ENCODE results near the gene PTK6.
"Not testable (repeated sequence)": the region's sequence is repeated elsewhere in the genome, so short reads cannot be mapped to it uniquely, and the experiment has no call there.

Gene PTK6

DNA sequence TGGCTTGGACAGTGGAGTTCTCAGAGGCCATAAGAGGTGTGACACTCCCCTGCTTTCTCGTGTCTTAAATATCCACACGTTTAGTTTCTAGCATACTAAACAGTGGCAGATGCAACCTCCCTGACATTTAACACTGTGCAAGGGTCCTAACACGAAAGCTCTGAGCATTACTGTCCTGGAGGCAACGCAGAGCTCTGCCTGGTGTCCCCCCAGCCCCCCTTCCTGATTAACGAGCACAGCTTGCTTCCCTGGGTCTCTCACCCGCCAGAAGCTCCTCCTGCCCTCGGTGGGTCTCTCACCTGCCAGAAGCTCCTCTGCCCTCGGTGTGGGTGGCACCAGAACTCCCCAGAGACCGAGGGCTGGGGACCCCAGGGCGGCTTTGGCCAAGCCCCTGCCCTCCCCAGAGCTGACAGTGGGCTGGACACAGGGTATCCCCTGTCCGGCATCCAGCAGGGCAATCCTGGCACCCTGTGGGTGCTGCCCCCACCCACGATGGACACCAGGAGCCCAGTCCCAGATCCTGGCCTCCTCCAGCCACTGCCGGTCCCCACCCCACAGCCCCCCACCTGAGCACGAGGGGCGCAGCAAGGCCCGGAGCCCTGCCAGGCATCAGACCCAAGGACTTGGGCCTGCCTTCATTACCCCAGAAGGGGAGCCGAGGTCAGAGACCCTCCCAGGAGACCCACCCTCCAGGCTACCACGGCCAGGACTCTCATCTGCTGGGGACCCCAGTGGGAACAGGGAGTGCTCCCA lies 52.3 kb downstream of the PTK6 start:
- Histone ChIP-seq H3K36me3 (ENCODE audit: control insufficient read depth, insufficient read depth, low read length) (no peaks in the 10 kb centered on the region), H3K27me3 (replicated peaks; ENCODE audit: control insufficient read depth, insufficient read depth, low read length, poor library complexity, severe bottlenecking) (peaks cover 21% of the 10 kb centered on the region), H3K4me1 (ENCODE audit: control insufficient read depth, insufficient read depth, low read length, poor library complexity, severe bottlenecking) (no peaks in the 10 kb centered on the region), H3K27ac (ENCODE audit: insufficient read depth, low read length, poor library complexity, severe bottlenecking) (no peak overlapping the region), H3K9me3 (ENCODE audit: control insufficient read depth, low read length) (no peaks in the 10 kb centered on the region), H3K4me3 (ENCODE audit: insufficient read depth, low read depth, low read length, poor library complexity, severe bottlenecking) (no peak overlapping the region)
- DNase-seq = no peak

DNA sequence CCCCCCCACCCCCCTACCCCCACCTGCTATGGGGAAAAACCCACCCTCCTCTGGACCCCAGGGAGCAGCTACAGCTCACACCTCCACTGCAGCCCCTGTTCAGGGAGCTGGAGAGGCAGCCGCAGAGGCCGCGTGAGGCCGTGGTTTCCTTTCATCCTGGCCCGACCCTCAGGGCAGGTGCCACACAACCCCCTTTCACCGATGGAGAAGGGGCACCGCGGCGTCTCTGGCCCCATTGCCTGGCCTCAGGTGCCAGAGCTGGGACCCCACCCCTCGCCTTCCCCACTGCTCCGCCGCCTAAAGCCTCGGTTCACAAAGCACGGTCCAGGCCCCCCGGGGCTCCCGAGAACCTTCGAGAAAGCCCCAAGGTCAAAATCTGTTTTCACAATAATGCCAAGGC lies 52.9 kb downstream of the PTK6 start:
- H3K9me3 ChIP-seq (ENCODE audit: control insufficient read depth, low read length) = no peaks in the 10 kb centered on the region
- no peaks in the 10 kb centered on the region for H3K4me1 ChIP-seq (ENCODE audit: control insufficient read depth, insufficient read depth, low read length, poor library complexity, severe bottlenecking)
- H3K36me3 ChIP-seq (ENCODE audit: control insufficient read depth, insufficient read depth, low read length) = no peaks in the 10 kb centered on the region
- no peak overlapping the region for H3K27ac ChIP-seq (ENCODE audit: insufficient read depth, low read length, poor library complexity, severe bottlenecking)
- no peak for DNase-seq
- peaks cover 21% of the 10 kb centered on the region for H3K27me3 ChIP-seq (replicated peaks; ENCODE audit: control insufficient read depth, insufficient read depth, low read length, poor library complexity, severe bottlenecking)
- no peak overlapping the region for H3K4me3 ChIP-seq (ENCODE audit: insufficient read depth, low read depth, low read length, poor library complexity, severe bottlenecking)

DNA sequence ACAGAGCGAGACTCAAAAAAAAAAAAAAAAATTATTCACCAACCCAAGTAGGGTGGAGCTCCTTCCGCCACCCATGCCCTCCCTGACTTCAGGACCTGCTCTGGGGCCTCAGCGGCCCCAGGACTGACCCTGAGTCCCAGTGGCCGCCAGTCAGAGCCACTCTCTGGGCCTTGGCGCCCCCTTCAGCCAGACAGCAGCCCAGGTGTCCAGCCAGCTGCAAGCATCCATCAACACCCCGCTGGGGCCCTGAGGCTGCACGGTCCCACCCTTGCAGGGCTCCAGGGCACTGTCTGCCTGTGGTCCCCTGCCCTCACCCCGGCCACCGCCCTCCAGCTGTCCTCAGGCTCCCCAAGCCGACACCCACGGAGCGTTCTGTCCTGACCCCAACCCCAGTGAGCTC lies 53.3 kb downstream of the PTK6 start:
- no peak for DNase-seq
- no peaks in the 10 kb centered on the region for H3K36me3 ChIP-seq (ENCODE audit: control insufficient read depth, insufficient read depth, low read length)
- H3K27ac ChIP-seq (ENCODE audit: insufficient read depth, low read length, poor library complexity, severe bottlenecking) = no peak overlapping the region
- H3K4me3 ChIP-seq (ENCODE audit: insufficient read depth, low read depth, low read length, poor library complexity, severe bottlenecking) = no peak overlapping the region
- H3K27me3 ChIP-seq (replicated peaks; ENCODE audit: control insufficient read depth, insufficient read depth, low read length, poor library complexity, severe bottlenecking) = peaks cover 20% of the 10 kb centered on the region
- no peaks in the 10 kb centered on the region for H3K4me1 ChIP-seq (ENCODE audit: control insufficient read depth, insufficient read depth, low read length, poor library complexity, severe bottlenecking)
- H3K9me3 ChIP-seq (ENCODE audit: control insufficient read depth, low read length) = no peaks in the 10 kb centered on the region

DNA sequence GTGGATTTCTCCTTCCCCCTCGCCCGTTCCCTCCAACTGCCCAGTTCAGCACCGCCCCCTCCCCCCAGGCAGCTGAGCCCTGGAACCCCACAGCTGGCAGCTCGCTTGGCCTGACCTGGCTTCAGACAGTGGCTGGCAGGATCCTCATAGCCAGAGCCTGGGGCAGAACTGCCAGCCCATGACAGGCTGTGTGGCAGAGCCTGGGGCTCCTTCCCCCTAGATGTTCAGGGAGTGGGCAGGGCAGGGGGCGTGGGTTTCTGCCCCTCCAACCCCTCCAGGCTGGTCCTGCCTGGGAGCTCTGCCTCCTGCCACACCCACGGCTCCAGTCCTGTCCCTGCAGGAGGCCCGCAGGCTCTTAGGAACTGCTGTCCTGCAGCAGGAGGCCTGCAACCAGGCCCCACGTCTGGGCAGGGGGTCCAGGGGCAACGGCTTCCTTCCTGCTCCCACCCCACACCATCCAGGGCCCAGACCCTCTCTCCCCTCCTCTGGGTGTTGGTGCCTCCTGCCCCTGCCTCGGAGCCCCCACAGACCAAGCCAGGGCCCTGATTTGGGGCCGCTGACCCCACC lies 55.1 kb downstream of the PTK6 start:
- Histone ChIP-seq H3K36me3 (ENCODE audit: control insufficient read depth, insufficient read depth, low read length) (no peaks in the 10 kb centered on the region), H3K9me3 (ENCODE audit: control insufficient read depth, low read length) (no peaks in the 10 kb centered on the region), H3K4me3 (ENCODE audit: insufficient read depth, low read depth, low read length, poor library complexity, severe bottlenecking) (no peak overlapping the region), H3K27ac (ENCODE audit: insufficient read depth, low read length, poor library complexity, severe bottlenecking) (no peak overlapping the region), H3K4me1 (ENCODE audit: control insufficient read depth, insufficient read depth, low read length, poor library complexity, severe bottlenecking) (no peaks in the 10 kb centered on the region), H3K27me3 (replicated peaks; ENCODE audit: control insufficient read depth, insufficient read depth, low read length, poor library complexity, severe bottlenecking) (peaks cover 24% of the 10 kb centered on the region)
- no peak for DNase-seq

DNA sequence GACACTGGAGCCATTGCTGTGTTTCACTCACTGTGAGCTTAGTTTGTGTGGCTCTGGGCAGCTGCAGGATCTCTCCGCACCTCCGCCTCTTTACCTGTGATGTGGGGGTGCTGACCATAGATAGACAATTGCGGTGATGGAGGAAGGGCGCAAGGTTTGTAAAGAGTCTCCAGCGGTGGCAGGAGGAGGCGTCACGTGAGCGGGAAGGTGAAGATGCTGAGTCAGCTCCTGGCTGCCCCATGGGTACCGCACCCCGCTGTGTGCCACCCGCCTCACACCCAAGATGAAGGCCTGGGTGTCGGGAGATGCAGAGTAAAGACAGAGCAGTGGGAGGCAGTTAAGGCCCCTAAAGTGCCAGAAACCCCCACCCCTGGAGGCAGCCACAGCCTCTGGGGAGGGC lies 55.7 kb downstream of the PTK6 start:
- no peaks in the 10 kb centered on the region for H3K36me3 ChIP-seq (ENCODE audit: control insufficient read depth, insufficient read depth, low read length)
- H3K9me3 ChIP-seq (ENCODE audit: control insufficient read depth, low read length) = no peaks in the 10 kb centered on the region
- no peak for DNase-seq
- H3K27me3 ChIP-seq (replicated peaks; ENCODE audit: control insufficient read depth, insufficient read depth, low read length, poor library complexity, severe bottlenecking) = peaks cover 24% of the 10 kb centered on the region
- no peaks in the 10 kb centered on the region for H3K4me1 ChIP-seq (ENCODE audit: control insufficient read depth, insufficient read depth, low read length, poor library complexity, severe bottlenecking)
- no peak overlapping the region for H3K4me3 ChIP-seq (ENCODE audit: insufficient read depth, low read depth, low read length, poor library complexity, severe bottlenecking)
- no peak overlapping the region for H3K27ac ChIP-seq (ENCODE audit: insufficient read depth, low read length, poor library complexity, severe bottlenecking)

DNA sequence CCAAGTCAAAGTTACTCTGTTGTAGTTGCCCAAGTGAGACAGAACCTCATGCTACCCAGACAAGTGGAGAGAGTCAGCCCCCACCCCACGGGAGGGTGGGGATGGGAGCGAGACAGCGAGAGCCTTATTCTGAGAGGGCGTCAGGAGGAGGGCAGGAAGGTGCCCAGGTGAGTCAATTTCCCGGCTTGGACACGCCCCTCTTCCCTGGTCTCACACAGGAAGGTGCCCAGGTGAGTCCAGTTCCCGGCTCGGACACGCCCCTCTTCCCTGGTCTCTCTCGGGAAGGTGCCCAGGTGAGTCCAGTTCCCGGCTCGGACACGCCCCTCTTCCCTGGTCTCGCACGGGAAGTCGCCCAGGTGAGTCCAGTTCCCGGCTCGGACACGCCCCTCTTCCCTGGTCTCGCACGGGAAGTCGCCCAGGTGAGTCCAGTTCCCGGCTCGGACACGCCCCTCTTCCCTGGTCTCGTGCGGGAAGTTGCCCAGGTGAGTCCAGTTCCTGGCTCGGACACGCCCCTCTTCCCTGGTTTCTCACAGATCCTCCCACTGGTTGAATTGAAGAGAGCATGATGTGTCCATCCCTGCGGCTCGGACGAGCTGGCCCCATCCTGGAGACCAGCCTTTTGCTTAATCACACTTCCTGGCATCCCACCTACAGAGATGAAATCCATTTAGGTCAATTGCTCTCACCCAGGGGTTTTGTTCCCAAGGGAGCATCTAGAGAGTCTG lies 57.3 kb downstream of the PTK6 start:
- H3K9me3 ChIP-seq (ENCODE audit: control insufficient read depth, low read length); H3K36me3 ChIP-seq (ENCODE audit: control insufficient read depth, insufficient read depth, low read length); H3K4me1 ChIP-seq (ENCODE audit: control insufficient read depth, insufficient read depth, low read length, poor library complexity, severe bottlenecking); H3K4me3 ChIP-seq (ENCODE audit: insufficient read depth, low read depth, low read length, poor library complexity, severe bottlenecking); H3K27ac ChIP-seq (ENCODE audit: insufficient read depth, low read length, poor library complexity, severe bottlenecking); DNase-seq: not testable (repeated sequence)
- H3K27me3 ChIP-seq (replicated peaks; ENCODE audit: control insufficient read depth, insufficient read depth, low read length, poor library complexity, severe bottlenecking) = peaks cover 28% of the 10 kb centered on the region

DNA sequence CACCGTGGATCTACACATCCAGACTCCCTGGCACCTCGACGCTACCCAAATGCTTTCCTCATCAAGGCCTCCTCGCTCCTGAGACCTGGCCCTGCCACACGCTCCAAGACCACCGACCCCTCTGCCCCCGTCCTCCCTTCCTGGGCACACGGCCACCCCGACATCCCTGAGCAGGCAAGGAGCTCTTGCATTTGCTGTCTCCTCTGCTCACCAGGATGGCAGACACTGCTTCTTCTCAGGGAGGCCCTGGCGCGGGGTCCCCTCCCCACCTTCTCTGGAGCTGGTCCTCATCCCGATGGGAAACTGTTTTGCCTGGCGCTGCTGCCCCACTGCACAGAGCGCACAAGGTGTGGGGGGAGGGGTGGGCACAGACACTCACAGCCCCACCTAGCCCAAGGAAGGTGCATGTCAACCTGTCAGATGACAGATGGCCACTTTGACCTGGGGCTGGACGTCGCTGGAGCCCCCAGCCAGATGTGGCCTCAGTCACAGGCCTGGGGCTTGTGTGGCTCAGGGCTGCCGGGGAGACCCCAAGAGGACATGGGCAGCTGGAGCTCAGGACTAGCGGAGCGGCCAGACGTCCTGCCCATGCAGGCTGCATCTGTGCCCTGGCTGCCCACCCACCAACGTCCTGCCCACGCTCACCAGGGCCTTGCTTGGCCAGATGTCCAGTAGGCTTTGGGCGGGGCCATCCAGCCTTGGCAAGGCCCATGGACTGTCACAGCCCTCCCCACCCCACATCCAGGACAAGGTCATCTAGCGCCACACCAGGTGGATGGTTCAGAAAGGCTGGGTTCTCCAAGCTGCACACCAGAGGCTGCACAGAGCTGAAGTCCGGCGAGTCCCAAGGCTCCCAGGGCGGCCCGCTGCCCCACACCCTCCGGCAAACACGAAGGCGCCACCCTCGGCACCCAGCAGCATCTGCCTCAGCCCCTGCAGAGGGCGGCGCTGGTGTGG lies 58.6 kb downstream of the PTK6 start:
- Histone ChIP-seq H3K27me3 (replicated peaks; ENCODE audit: control insufficient read depth, insufficient read depth, low read length, poor library complexity, severe bottlenecking) (peaks cover 23% of the 10 kb centered on the region), H3K36me3 (ENCODE audit: control insufficient read depth, insufficient read depth, low read length) (no peaks in the 10 kb centered on the region), H3K4me3 (ENCODE audit: insufficient read depth, low read depth, low read length, poor library complexity, severe bottlenecking) (no peak overlapping the region), H3K27ac (ENCODE audit: insufficient read depth, low read length, poor library complexity, severe bottlenecking) (no peak overlapping the region), H3K4me1 (ENCODE audit: control insufficient read depth, insufficient read depth, low read length, poor library complexity, severe bottlenecking) (no peaks in the 10 kb centered on the region), H3K9me3 (ENCODE audit: control insufficient read depth, low read length) (no peaks in the 10 kb centered on the region)
- no peak for DNase-seq

Measured in effector memory CD4-positive, alpha-beta T cell (primary cell).